ENCODE measurements around the gene GARNL3. TPM values are rescaled to one million over a fixed set of nuclear protein-coding genes. Genes with fewer than 3 reads are reported as not detected.

Gene GARNL3
- total and polyA plus RNA-seq, 2 experiments from 2014 or later: 8.7 to 21.9 TPM

DNA sequence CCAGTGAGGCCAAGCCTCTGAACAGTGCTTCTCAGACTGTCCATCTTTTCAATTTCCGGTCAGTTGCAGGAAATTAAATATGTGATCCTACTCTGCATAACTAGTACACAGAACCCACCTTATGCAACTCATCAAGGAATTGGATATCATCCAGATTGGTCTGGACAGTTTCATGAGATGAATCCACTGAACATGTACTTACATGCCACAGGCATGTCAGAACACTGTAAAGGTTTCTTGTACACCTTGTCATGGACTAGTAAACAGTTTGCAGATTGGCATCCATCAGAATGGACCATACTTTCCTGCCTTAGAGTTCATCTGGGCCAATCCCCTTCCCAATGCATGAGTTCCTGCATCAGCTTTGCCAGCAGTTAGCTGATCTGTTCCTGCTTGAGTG, 30.4 kb downstream of the GARNL3 start:
- H3K9me2 ChIP-seq (ENCODE audit: insufficient read depth): peaks cover 4% of the 10 kb centered on the region; the same call in 1 of the 2 replicates
- Mint-ChIP-seq H3K36me3 (ENCODE audit: low read depth) (peaks cover 2% of the 10 kb centered on the region; the same call in 1 of the 3 replicates), H3K4me1 (peaks cover 5% of the 10 kb centered on the region; the same call in 1 of the 3 replicates), H3K27ac (no peak overlapping the region), H3K9me3 (no peaks in the 10 kb centered on the region), H3K4me3 (no peak overlapping the region), H3K27me3 (ENCODE audit: insufficient read depth, low read depth, poor library complexity) (peaks cover 3% of the 10 kb centered on the region)
- H3K4me1 ChIP-seq (ENCODE audit: insufficient read depth): no peaks in the 10 kb centered on the region
- ATAC-seq: no peak
- no peaks in the 10 kb centered on the region for H3K36me3 ChIP-seq (ENCODE audit: insufficient read depth)
- H3K27ac ChIP-seq (ENCODE audit: low read depth): no peak overlapping the region
- H3K4me3 ChIP-seq: no peak overlapping the region
- no peak for DNase-seq (ENCODE audit: low spot score)
- H2AFZ ChIP-seq: no peak overlapping the region
- H3K4me2 ChIP-seq: no peak overlapping the region
- H3F3A ChIP-seq (replicated peaks; ENCODE audit: low read depth): no peaks in the 10 kb centered on the region
- no peaks in the 10 kb centered on the region for H3K79me2 ChIP-seq (replicated peaks; ENCODE audit: insufficient read depth)
- H3K27me3 ChIP-seq (ENCODE audit: insufficient read depth): no peaks in the 10 kb centered on the region
- TF ChIP-seq JUNB (IDR thresholded peaks at IDR 0.05; ENCODE audit: unreplicated experiment) (no peak), CREB1 (CRISPR knock-in tag; IDR thresholded peaks at IDR 0.05; ENCODE audit: low read depth) (no peak), ZNF331 (CRISPR knock-in tag; IDR thresholded peaks at IDR 0.05; ENCODE audit: low read depth) (no peak), STAT1 (IDR thresholded peaks at IDR 0.05; ENCODE audit: unreplicated experiment) (no peak), NANOG (IDR thresholded peaks at IDR 0.05; ENCODE audit: borderline replicate concordance) (no peak), POLR2AphosphoS5 (IDR thresholded peaks at IDR 0.05; ENCODE audit: low read depth) (no peak), ZNF114 (CRISPR knock-in tag; IDR thresholded peaks at IDR 0.05) (no peak), EZH2phosphoT487 (IDR thresholded peaks at IDR 0.05; ENCODE audit: unreplicated experiment) (no peak), EZH2 (IDR thresholded peaks at IDR 0.05; ENCODE audit: low read depth, unreplicated experiment) (no peak)
- TF ChIP-seq, protein P1, sequence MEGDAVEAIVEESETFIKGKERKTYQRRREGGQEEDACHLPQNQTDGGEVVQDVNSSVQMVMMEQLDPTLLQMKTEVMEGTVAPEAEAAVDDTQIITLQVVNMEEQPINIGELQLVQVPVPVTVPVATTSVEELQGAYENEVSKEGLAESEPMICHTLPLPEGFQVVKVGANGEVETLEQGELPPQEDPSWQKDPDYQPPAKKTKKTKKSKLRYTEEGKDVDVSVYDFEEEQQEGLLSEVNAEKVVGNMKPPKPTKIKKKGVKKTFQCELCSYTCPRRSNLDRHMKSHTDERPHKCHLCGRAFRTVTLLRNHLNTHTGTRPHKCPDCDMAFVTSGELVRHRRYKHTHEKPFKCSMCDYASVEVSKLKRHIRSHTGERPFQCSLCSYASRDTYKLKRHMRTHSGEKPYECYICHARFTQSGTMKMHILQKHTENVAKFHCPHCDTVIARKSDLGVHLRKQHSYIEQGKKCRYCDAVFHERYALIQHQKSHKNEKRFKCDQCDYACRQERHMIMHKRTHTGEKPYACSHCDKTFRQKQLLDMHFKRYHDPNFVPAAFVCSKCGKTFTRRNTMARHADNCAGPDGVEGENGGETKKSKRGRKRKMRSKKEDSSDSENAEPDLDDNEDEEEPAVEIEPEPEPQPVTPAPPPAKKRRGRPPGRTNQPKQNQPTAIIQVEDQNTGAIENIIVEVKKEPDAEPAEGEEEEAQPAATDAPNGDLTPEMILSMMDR (conservative IDR thresholded peaks at IDR 0.05; ENCODE audit: low read depth in 2 of 2): no peak
- TF ChIP-seq, protein P2, sequence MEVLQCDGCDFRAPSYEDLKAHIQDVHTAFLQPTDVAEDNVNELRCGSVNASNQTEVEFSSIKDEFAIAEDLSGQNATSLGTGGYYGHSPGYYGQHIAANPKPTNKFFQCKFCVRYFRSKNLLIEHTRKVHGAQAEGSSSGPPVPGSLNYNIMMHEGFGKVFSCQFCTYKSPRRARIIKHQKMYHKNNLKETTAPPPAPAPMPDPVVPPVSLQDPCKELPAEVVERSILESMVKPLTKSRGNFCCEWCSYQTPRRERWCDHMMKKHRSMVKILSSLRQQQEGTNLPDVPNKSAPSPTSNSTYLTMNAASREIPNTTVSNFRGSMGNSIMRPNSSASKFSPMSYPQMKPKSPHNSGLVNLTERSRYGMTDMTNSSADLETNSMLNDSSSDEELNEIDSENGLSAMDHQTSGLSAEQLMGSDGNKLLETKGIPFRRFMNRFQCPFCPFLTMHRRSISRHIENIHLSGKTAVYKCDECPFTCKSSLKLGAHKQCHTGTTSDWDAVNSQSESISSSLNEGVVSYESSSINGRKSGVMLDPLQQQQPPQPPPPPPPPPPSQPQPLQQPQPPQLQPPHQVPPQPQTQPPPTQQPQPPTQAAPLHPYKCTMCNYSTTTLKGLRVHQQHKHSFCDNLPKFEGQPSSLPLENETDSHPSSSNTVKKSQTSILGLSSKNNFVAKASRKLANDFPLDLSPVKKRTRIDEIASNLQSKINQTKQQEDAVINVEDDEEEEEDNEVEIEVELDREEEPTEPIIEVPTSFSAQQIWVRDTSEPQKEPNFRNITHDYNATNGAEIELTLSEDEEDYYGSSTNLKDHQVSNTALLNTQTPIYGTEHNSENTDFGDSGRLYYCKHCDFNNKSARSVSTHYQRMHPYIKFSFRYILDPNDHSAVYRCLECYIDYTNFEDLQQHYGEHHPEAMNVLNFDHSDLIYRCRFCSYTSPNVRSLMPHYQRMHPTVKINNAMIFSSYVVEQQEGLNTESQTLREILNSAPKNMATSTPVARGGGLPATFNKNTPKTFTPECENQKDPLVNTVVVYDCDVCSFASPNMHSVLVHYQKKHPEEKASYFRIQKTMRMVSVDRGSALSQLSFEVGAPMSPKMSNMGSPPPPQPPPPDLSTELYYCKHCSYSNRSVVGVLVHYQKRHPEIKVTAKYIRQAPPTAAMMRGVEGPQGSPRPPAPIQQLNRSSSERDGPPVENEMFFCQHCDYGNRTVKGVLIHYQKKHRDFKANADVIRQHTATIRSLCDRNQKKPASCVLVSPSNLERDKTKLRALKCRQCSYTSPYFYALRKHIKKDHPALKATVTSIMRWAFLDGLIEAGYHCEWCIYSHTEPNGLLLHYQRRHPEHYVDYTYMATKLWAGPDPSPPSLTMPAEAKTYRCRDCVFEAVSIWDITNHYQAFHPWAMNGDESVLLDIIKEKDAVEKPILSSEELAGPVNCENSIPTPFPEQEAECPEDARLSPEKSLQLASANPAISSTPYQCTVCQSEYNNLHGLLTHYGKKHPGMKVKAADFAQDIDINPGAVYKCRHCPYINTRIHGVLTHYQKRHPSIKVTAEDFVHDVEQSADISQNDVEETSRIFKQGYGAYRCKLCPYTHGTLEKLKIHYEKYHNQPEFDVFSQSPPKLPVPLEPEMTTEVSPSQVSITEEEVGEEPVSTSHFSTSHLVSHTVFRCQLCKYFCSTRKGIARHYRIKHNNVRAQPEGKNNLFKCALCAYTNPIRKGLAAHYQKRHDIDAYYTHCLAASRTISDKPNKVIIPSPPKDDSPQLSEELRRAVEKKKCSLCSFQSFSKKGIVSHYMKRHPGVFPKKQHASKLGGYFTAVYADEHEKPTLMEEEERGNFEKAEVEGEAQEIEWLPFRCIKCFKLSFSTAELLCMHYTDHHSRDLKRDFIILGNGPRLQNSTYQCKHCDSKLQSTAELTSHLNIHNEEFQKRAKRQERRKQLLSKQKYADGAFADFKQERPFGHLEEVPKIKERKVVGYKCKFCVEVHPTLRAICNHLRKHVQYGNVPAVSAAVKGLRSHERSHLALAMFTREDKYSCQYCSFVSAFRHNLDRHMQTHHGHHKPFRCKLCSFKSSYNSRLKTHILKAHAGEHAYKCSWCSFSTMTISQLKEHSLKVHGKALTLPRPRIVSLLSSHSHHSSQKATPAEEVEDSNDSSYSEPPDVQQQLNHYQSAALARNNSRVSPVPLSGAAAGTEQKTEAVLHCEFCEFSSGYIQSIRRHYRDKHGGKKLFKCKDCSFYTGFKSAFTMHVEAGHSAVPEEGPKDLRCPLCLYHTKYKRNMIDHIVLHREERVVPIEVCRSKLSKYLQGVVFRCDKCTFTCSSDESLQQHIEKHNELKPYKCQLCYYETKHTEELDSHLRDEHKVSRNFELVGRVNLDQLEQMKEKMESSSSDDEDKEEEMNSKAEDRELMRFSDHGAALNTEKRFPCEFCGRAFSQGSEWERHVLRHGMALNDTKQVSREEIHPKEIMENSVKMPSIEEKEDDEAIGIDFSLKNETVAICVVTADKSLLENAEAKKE (CRISPR knock-in tag; IDR thresholded peaks at IDR 0.05): no peak
- TF ChIP-seq, protein P3, sequence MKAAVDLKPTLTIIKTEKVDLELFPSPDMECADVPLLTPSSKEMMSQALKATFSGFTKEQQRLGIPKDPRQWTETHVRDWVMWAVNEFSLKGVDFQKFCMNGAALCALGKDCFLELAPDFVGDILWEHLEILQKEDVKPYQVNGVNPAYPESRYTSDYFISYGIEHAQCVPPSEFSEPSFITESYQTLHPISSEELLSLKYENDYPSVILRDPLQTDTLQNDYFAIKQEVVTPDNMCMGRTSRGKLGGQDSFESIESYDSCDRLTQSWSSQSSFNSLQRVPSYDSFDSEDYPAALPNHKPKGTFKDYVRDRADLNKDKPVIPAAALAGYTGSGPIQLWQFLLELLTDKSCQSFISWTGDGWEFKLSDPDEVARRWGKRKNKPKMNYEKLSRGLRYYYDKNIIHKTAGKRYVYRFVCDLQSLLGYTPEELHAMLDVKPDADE (IDR thresholded peaks at IDR 0.05): no peak
- TF ChIP-seq, protein P4, sequence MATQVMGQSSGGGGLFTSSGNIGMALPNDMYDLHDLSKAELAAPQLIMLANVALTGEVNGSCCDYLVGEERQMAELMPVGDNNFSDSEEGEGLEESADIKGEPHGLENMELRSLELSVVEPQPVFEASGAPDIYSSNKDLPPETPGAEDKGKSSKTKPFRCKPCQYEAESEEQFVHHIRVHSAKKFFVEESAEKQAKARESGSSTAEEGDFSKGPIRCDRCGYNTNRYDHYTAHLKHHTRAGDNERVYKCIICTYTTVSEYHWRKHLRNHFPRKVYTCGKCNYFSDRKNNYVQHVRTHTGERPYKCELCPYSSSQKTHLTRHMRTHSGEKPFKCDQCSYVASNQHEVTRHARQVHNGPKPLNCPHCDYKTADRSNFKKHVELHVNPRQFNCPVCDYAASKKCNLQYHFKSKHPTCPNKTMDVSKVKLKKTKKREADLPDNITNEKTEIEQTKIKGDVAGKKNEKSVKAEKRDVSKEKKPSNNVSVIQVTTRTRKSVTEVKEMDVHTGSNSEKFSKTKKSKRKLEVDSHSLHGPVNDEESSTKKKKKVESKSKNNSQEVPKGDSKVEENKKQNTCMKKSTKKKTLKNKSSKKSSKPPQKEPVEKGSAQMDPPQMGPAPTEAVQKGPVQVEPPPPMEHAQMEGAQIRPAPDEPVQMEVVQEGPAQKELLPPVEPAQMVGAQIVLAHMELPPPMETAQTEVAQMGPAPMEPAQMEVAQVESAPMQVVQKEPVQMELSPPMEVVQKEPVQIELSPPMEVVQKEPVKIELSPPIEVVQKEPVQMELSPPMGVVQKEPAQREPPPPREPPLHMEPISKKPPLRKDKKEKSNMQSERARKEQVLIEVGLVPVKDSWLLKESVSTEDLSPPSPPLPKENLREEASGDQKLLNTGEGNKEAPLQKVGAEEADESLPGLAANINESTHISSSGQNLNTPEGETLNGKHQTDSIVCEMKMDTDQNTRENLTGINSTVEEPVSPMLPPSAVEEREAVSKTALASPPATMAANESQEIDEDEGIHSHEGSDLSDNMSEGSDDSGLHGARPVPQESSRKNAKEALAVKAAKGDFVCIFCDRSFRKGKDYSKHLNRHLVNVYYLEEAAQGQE (IDR thresholded peaks at IDR 0.05; ENCODE audit: unreplicated experiment): no peak
- H4K20me1 ChIP-seq (replicated peaks; ENCODE audit: insufficient read depth): no peaks in the 10 kb centered on the region; the same call in 1 of the 2 replicates
